C4-2B (cell line): ENCODE measurements around the gene PARL.

Experiments used
- H3K27ac ChIP-seq: fragments of 450-650 bp; 2 replicates; pipeline ENCODE4 v1.5.1; 2017
- CTCF ChIP-seq: fragments of 450-650 bp; conservative IDR thresholded peaks from 2 replicates; pipeline ENCODE4 v1.5.1; 2017; ENCODE audit warnings: mild to moderate bottlenecking
- ZFX ChIP-seq: fragments of 450-650 bp; IDR thresholded peaks from 2 replicates; pipeline ENCODE4 v1.6.1; 2017

Gene PARL

GRCh38 chr3:183854318-183855035 is 30.2 kb downstream of the PARL start:
- TF ChIP-seq ZFX (no peak), CTCF (no peak)
- H3K27ac ChIP-seq, result no peak overlapping the region

GRCh38 chr3:183845608-183846288 is 38.9 kb downstream of the PARL start:
- no peak overlapping the region for H3K27ac ChIP-seq
- TF ChIP-seq CTCF (no peak), ZFX (no peak)

GRCh38 chr3:183845090-183845489 is 39.6 kb downstream of the PARL start:
- no peak for TF ChIP-seq ZFX
- H3K27ac ChIP-seq, result no peak overlapping the region

- H3K27ac ChIP-seq, result no peak overlapping the region
- TF ChIP-seq ZFX (no peak), CTCF (no peak)
Measured at GRCh38 chr3:183844606-183845005, 40.1 kb downstream of the PARL start.

GRCh38 chr3:183839751-183840150 is 44.9 kb downstream of the PARL start:
- TF ChIP-seq CTCF (no peak), ZFX (no peak)
- H3K27ac ChIP-seq, result no peak overlapping the region

- TF ChIP-seq ZFX, result no peak
- TF ChIP-seq CTCF, result no peak
- no peak overlapping the region for H3K27ac ChIP-seq
Measured at GRCh38 chr3:183837894-183838293, 46.8 kb downstream of the PARL start.

- TF ChIP-seq CTCF (no peak), ZFX (no peak)
- H3K27ac ChIP-seq, result no peak overlapping the region
Measured at GRCh38 chr3:183837390-183837789, 47.3 kb downstream of the PARL start.
